CD14-positive monocyte (primary cell): ENCODE measurements around the gene CETP. TPM values are rescaled to one million over a fixed set of nuclear protein-coding genes. Genes with fewer than 3 reads are reported as not detected.

ENCODE experiments used
- DNase-seq, 3 donors: peaks; one replicate each; pipeline ENCODE4 v3.0.0-alpha.2; 2011 to 2022
- H2AFZ ChIP-seq: 2 replicates; pipeline ENCODE4 v1.6.0; 2012; ENCODE audit warnings: mild to moderate bottlenecking, low read depth, low read length, inconsistent platforms; ENCODE audit not compliant: insufficient read depth, poor library complexity, severe bottlenecking
- H3K27ac ChIP-seq, 2 donors: 1 replicate in 1 of 2; 2 replicates in 1 of 2; pipeline ENCODE4 v1.5.1; 2012 to 2013; ENCODE audit warnings: low read length in 2 of 2, control low read depth in 1 of 2, inconsistent platforms in 1 of 2, low read depth in 1 of 2, mild to moderate bottlenecking in 1 of 2
- H3K27me3 ChIP-seq, 2 donors: one replicate each; pipeline versions ENCODE4 v1.6.0 to v1.6.1; 2011 to 2013; ENCODE audit warnings: low read length in 2 of 2; ENCODE audit not compliant: control insufficient read depth in 2 of 2, insufficient read depth in 2 of 2
- H3K36me3 ChIP-seq, 2 donors: replicated peaks in 1 of 2; 1 replicate in 1 of 2; 2 replicates in 1 of 2; pipeline versions ENCODE4 v1.5.1 to v1.6.1; 2012 to 2013; ENCODE audit warnings: low read length in 2 of 2, control low read depth in 1 of 2, inconsistent platforms in 1 of 2, mild to moderate bottlenecking in 1 of 2; ENCODE audit not compliant: insufficient read depth in 2 of 2, control insufficient read depth in 1 of 2
- H3K4me1 ChIP-seq, 2 donors: 1 replicate in 1 of 2; 2 replicates in 1 of 2; pipeline versions ENCODE4 v1.5.1 to v1.6.1; 2012 to 2013; ENCODE audit warnings: low read length in 2 of 2, control low read depth in 1 of 2, inconsistent platforms in 1 of 2, mild to moderate bottlenecking in 1 of 2, moderate library complexity in 1 of 2; ENCODE audit not compliant: insufficient read depth in 2 of 2, control insufficient read depth in 1 of 2
- H3K4me2 ChIP-seq: replicated peaks from 2 replicates; pipeline ENCODE3; 2012; ENCODE audit warnings: low read length, moderate library complexity, mild to moderate bottlenecking; ENCODE audit not compliant: poor library complexity, severe bottlenecking; ENCODE audit errors: extremely low read depth
- H3K4me3 ChIP-seq, 3 experiments: fragments of 200-600 bp in 1 of 3; sonication (generic) in 1 of 3; replicated peaks in 1 of 3; 1 replicate in 2 of 3; 2 replicates in 1 of 3; pipeline ENCODE4 v1.5.1; 2011 to 2013; ENCODE audit warnings: low read length in 3 of 3, mild to moderate bottlenecking in 3 of 3, control low read depth in 2 of 3, low read depth in 2 of 3, inconsistent platforms in 1 of 3, moderate library complexity in 1 of 3
- H3K79me2 ChIP-seq: 2 replicates; pipeline ENCODE4 v1.6.0; 2012; ENCODE audit warnings: mild to moderate bottlenecking, control low read depth, inconsistent platforms, low read length, moderate library complexity; ENCODE audit not compliant: insufficient read depth
- H3K9ac ChIP-seq: 2 replicates; pipeline ENCODE4 v1.6.0; 2017; ENCODE audit warnings: low read length, mild to moderate bottlenecking; ENCODE audit not compliant: insufficient read depth, poor library complexity, severe bottlenecking
- H3K9me3 ChIP-seq, 2 donors: replicated peaks in 1 of 2; 1 replicate in 1 of 2; 2 replicates in 1 of 2; pipeline versions ENCODE4 v1.5.1 to v1.6.1; 2012 to 2013; ENCODE audit warnings: low read length in 2 of 2, control low read depth in 1 of 2; ENCODE audit not compliant: control insufficient read depth in 1 of 2, insufficient read depth in 1 of 2
- H4K20me1 ChIP-seq: 2 replicates; pipeline ENCODE4 v1.6.0; 2012; ENCODE audit warnings: mild to moderate bottlenecking, low read length, control low read depth, moderate library complexity; ENCODE audit not compliant: insufficient read depth
- H3K27ac Mint-ChIP-seq, 7 donors: one replicate each; pipeline ENCODE4 v1.8.0; 2020; ENCODE audit warnings: mild to moderate bottlenecking in 7 of 7, mixed read lengths in 7 of 7, moderate library complexity in 6 of 7, inconsistent platforms in 2 of 7
- H3K27me3 Mint-ChIP-seq, 3 donors: one replicate each; pipeline ENCODE4 v1.8.0; 2021 to 2022; ENCODE audit warnings: low read depth in 3 of 3, mild to moderate bottlenecking in 3 of 3, mixed read lengths in 3 of 3, moderate library complexity in 3 of 3, inconsistent platforms in 1 of 3
- H3K36me3 Mint-ChIP-seq, 2 donors: one replicate each; pipeline ENCODE4 v1.8.0; 2020; ENCODE audit warnings: mixed read lengths in 2 of 2, inconsistent platforms in 1 of 2, mild to moderate bottlenecking in 1 of 2
- H3K4me1 Mint-ChIP-seq: one replicate; pipeline ENCODE4 v1.8.0; 2020; ENCODE audit warnings: mild to moderate bottlenecking, mixed read lengths
- H3K4me3 Mint-ChIP-seq, 2 donors: one replicate each; pipeline ENCODE4 v1.8.0; 2020; ENCODE audit warnings: mild to moderate bottlenecking in 2 of 2, mixed read lengths in 2 of 2, moderate library complexity in 1 of 2
- H3K9me3 Mint-ChIP-seq, 7 donors: one replicate each; pipeline ENCODE4 v1.8.0; 2020 to 2022; ENCODE audit warnings: mixed read lengths in 7 of 7, mild to moderate bottlenecking in 6 of 7, moderate library complexity in 6 of 7, inconsistent platforms in 2 of 7
- CTCF ChIP-seq: fragments of 200-600 bp; IDR thresholded peaks from one replicate; pipeline ENCODE4 v1.8.0; 2022; ENCODE audit warnings: antibody characterized with exemption, mild to moderate bottlenecking
- WGBS: methylation state at CpG from one replicate; pipeline ENCODE4 v1.1.5; 2013; ENCODE audit warnings: missing lambda C conversion rate; ENCODE audit not compliant: insufficient coverage; 5-methylcytosine and 5-hydroxymethylcytosine counted together
- intact Hi-C, 2 donors: fragments of 100-400 bp; cut with micrococcal nuclease; formaldehyde crosslinking; loops; one replicate each; pipeline versions ENCODE4 v1.15.0 to v1.15.1; 2023
- polyA plus RNA-seq, 3 donors: library from polyadenylated mRNA; depleted of rRNA in 1 of 3; unstranded in 2 of 3; stranded (reverse) in 1 of 3; fragments of 300-500 nt in 2 of 3; fragments of >200 nt in 1 of 3; fragmentation: Illumina TruSeq in 2 of 3; gene quantifications; 1 replicate in 2 of 3; 2 replicates in 1 of 3; pipeline ENCODE4 v1.2.3, GENCODE V29; 2012 to 2021

Gene CETP
- polyA plus RNA-seq, 3 donors, result 0.61 to 2.1 (median 1.3) TPM

- peaks cover 9% of the 10 kb centered on the region for H3K79me2 ChIP-seq
- H3K27ac ChIP-seq, result no peak overlapping the region
- no peaks in the 10 kb centered on the region for H3K27me3 ChIP-seq
- no peak overlapping the region for H3K9ac ChIP-seq
- H4K20me1 ChIP-seq, result no peaks in the 10 kb centered on the region
- peaks cover 0 to 2% (median 2%) of the 10 kb centered on the region in 3 donors for H3K27me3 Mint-ChIP-seq
- intact Hi-C loops, result no loop called here
- H3K4me2 ChIP-seq, result no peak overlapping the region
- no peaks in the 10 kb centered on the region for H3K9me3 ChIP-seq
- H3K36me3 ChIP-seq, result peaks cover 6 to 24% of the 10 kb centered on the region in 2 donors
- no peaks in the 10 kb centered on the region for H3K9me3 Mint-ChIP-seq
- H3K4me3 ChIP-seq, result no peak overlapping the region
- H3K27ac Mint-ChIP-seq, result peak overlapping the region in 1 of 7 donors; percentile 67
- peaks cover 58 to 64% of the 10 kb centered on the region in 2 donors for H3K4me1 ChIP-seq
- DNase-seq, result no peak
- no peak overlapping the region for H3K4me3 Mint-ChIP-seq
- H2AFZ ChIP-seq, result no peak overlapping the region
- WGBS, result 78% methylated on average over 11 of the region's 12 CpGs
- peaks cover 28 to 38% of the 10 kb centered on the region in 2 donors for H3K36me3 Mint-ChIP-seq
- H3K4me1 Mint-ChIP-seq, result peaks cover 82% of the 10 kb centered on the region
- TF ChIP-seq CTCF, result no peak
These were observed 20.1 kb downstream of the CETP start for GRCh38 chr16:56981729-56982271.

- DNase-seq, result no peak
- Mint-ChIP-seq H3K4me3 (no peak overlapping the region), H3K4me1 (peaks cover 84% of the 10 kb centered on the region), H3K9me3 (no peaks in the 10 kb centered on the region), H3K36me3 (peaks cover 33 to 41% of the 10 kb centered on the region in 2 donors), H3K27ac (no peak overlapping the region), H3K27me3 (peaks cover 0 to 2% (median 2%) of the 10 kb centered on the region in 3 donors)
- WGBS, result no CpG with 5 or more reads among the region's 2 CpGs
- Histone ChIP-seq H3K36me3 (peaks cover 6 to 24% of the 10 kb centered on the region in 2 donors), H3K9me3 (no peaks in the 10 kb centered on the region), H3K27ac (no peak overlapping the region), H3K9ac (no peak overlapping the region), H3K79me2 (peaks cover 15% of the 10 kb centered on the region), H4K20me1 (no peaks in the 10 kb centered on the region), H3K4me2 (no peak overlapping the region), H3K27me3 (no peaks in the 10 kb centered on the region), H3K4me3 (no peak overlapping the region), H3K4me1 (peaks cover 55 to 64% of the 10 kb centered on the region in 2 donors), H2AFZ (no peak overlapping the region)
- intact Hi-C loops, result no loop called here
- no peak for TF ChIP-seq CTCF
These were observed 20.9 kb downstream of the CETP start for GRCh38 chr16:56982695-56983094.
